ENCODE results near the gene ABHD6.

GRCh38 chr3:58329150-58329921 is 91.7 kb downstream of the ABHD6 start:
- no peak for TF ChIP-seq CTCF (IDR thresholded peaks at IDR 0.05)
- no peak for TF ChIP-seq POLR2A (IDR thresholded peaks at IDR 0.05)
